Activated CD4-positive, alpha-beta T cell treated with anti-CD3 and anti-CD28 coated beads, Interleukin-2, Interleukin-6, amounts not matched to agents 100 ng/mL and 50 ng/mL, durations not matched to agents 16 hours and 8 hours (primary cell): Measurements from ENCODE around the gene KPNB1.

Experiments
- DNase-seq: peaks from one replicate; pipeline ENCODE4 v3.0.0-alpha.2; 2020

The KPNB1 gene

GRCh38 chr17:47638903-47639302 is 10.8 kb upstream of the KPNB1 start:
- DNase-seq: no peak

- DNase-seq: no peak
These were observed 9.6 kb upstream of the KPNB1 start for GRCh38 chr17:47640076-47640475.

GRCh38 chr17:47641202-47641601 is 8.5 kb upstream of the KPNB1 start:
- DNase-seq: no peak

GRCh38 chr17:47643116-47643515 is 6.6 kb upstream of the KPNB1 start:
- no peak for DNase-seq

GRCh38 chr17:47644324-47644723 is 5.4 kb upstream of the KPNB1 start:
- no peak for DNase-seq

GRCh38 chr17:47649972-47650524 is 329 bp downstream of the KPNB1 start:
- DNase-seq: no peak

GRCh38 chr17:47650525-47651522 is 1.1 kb downstream of the KPNB1 start:
- peak; percentile 98 for DNase-seq

GRCh38 chr17:47651704-47652103 is 2.0 kb downstream of the KPNB1 start:
- no peak for DNase-seq

GRCh38 chr17:47652570-47652969 is 2.9 kb downstream of the KPNB1 start:
- no peak for DNase-seq

- DNase-seq: no peak
These were observed 3.7 kb downstream of the KPNB1 start for GRCh38 chr17:47653442-47653841.

- DNase-seq: no peak
These were observed 5.3 kb downstream of the KPNB1 start for GRCh38 chr17:47654991-47655390.

GRCh38 chr17:47660064-47660492 is 10.4 kb downstream of the KPNB1 start:
- peak; percentile 63 for DNase-seq

- peak; percentile 75 for DNase-seq
These were observed 14.3 kb downstream of the KPNB1 start for GRCh38 chr17:47663912-47664623.

GRCh38 chr17:47664624-47664941 is 14.9 kb downstream of the KPNB1 start:
- no peak for DNase-seq

GRCh38 chr17:47665655-47666054 is 15.9 kb downstream of the KPNB1 start:
- no peak for DNase-seq

GRCh38 chr17:47669081-47669480 is 19.4 kb downstream of the KPNB1 start:
- no peak for DNase-seq

GRCh38 chr17:47670064-47670463 is 20.3 kb downstream of the KPNB1 start:
- peak; percentile 24 for DNase-seq

GRCh38 chr17:47674499-47674898 is 24.8 kb downstream of the KPNB1 start:
- no peak for DNase-seq

- DNase-seq: no peak
These were observed 25.9 kb downstream of the KPNB1 start for GRCh38 chr17:47675380-47676198.

GRCh38 chr17:47676199-47676472 is 26.4 kb downstream of the KPNB1 start:
- DNase-seq: no peak

- no peak for DNase-seq
These were observed 26.9 kb downstream of the KPNB1 start for GRCh38 chr17:47676510-47677165.

GRCh38 chr17:47678196-47678595 is 28.5 kb downstream of the KPNB1 start:
- no peak for DNase-seq

GRCh38 chr17:47682138-47682537 is 32.4 kb downstream of the KPNB1 start:
- no peak for DNase-seq
